Measurements from ENCODE around the gene WDR5B.
A peak's percentile ranks its signal among the peaks of the same experiment; 100 is the strongest.

DNA sequence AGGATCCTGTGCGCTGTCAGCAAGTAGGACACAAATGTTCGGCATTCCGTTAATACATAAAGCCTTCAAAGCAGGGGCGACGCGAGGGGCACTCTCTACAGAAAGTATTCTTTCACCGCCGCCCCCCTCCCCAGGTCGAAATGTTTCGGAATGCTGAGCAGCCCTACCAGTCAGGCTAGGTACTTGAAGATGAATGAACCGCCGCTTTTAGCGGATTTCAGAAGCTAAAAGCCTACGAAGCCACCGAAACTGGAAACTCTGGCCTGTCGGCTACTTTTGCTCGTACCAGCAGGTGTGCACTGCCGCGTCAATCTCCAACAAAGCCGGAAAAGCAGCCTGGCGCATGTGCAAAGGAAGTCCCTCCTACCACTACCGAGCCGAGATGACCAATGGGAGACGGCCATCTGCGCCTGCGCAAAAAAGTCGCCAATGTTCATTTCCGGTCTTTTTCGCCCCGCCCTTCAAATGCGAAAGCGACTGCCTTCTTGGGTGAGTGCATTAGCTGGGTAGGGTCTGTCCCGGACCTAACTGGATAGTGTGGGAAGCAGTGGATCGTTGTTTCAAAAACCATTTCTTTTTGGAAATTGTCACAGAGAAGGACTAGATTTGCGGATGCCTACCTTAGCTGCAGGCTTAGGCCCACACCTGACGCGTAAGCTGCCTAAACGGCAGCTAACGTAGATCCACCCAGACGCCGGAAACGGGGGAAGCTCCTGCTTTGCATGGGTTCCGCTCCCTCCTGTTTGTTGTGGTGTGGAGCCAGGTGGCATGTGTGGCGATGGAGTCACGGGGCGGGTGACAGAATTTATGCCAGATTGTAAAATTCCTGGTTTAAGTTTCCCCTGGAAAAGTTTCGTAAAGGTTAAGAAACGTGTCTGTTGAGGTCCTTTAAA, at the start of gene WDR5B:
- TF ChIP-seq, protein P1, sequence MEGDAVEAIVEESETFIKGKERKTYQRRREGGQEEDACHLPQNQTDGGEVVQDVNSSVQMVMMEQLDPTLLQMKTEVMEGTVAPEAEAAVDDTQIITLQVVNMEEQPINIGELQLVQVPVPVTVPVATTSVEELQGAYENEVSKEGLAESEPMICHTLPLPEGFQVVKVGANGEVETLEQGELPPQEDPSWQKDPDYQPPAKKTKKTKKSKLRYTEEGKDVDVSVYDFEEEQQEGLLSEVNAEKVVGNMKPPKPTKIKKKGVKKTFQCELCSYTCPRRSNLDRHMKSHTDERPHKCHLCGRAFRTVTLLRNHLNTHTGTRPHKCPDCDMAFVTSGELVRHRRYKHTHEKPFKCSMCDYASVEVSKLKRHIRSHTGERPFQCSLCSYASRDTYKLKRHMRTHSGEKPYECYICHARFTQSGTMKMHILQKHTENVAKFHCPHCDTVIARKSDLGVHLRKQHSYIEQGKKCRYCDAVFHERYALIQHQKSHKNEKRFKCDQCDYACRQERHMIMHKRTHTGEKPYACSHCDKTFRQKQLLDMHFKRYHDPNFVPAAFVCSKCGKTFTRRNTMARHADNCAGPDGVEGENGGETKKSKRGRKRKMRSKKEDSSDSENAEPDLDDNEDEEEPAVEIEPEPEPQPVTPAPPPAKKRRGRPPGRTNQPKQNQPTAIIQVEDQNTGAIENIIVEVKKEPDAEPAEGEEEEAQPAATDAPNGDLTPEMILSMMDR (IDR thresholded peaks at IDR 0.05) = peak in 1 of 2 donors; percentile 3
- peak in 1 of 2 donors; percentile 90 for TF ChIP-seq POLR2A (IDR thresholded peaks at IDR 0.05)
- no peak for TF ChIP-seq EP300 (IDR thresholded peaks at IDR 0.05)
- TF ChIP-seq POLR2AphosphoS5 (IDR thresholded peaks at IDR 0.05) = peak in 2 of 3 donors; percentile 57 to 92
